HG02763 (cell line): Measurements from ENCODE around the gene MYL11.

Experiments
- ATAC-seq: cut with Tn5 transposase; IDR thresholded peaks from one replicate; pipeline ENCODE4 v1.9.1; 2021; ENCODE audit warnings: mild to moderate bottlenecking, moderate library complexity; ENCODE audit not compliant: unreplicated experiment

MYL11 gene

DNA sequence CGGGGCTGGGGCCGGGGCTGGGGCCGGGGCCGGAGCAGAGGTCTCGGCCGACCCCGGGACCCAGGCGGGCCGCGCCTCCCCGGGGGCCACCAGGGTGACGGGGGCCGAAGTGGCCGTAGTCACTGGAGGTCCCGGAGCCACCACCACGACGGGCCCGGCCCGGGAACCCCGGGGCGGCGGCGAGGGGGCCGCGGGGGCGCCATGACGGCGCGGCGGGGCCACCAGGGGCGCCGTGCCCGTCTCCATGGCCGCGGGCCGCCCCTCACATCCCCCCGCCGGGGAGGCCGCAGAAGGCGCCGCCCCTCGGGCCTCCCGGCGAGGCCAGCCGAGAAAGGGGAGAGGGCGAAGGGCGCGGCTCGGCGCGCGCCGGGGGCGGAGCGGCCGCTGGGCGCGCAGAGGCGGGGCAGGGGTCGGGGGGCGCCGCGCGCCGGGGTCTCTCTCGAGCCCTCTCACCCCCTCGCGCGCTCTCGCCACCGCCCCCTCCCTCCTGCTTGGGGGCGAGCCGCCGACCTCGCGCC lies 4.6 kb upstream of the MYL11 start:
- ATAC-seq = no peak

DNA sequence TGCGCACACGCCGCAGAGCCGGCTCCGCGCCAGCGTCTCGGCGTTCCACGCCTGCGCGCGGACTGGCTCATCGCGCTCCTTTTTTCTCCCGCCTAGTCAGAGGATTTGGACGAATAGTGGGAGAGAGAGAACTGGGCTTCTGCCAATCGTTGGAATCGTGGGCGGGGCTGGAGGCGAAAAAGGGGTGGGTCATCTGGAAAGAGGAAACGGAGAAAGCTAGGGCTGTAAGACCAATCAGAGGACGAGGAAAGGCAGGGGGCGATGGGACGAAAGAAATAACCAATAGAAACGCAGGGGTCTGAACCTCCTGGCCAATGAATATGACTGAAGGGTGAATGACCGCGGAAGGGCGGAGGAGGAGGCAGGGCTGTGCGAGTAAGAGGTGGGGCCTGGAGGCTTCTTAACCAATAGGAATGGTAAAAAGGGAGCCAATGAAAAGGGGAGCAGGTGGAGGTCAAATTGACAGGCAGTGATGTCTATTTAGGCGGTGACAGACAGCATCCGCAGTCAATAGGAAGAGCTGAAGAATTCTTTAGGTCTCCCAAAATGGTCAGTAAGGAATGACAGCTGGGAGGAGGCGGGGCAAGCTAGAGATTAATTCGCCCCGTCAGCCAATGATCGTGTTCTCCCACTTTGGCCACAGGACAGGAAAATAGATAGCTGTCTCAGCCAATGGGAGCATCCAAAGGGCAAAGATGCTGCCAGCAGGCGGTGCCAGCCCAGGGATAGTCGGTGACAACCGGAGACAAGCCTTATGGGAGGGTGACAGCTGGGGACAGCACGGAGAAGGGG lies 4.0 kb upstream of the MYL11 start, which contains the start of gene TBC1D10B:
Gene TBC1D10B (minus strand): TSS at position 39 of the 792 bp plus-strand sequence. CDS start 311 bp downstream, outside the sequence.
- ATAC-seq = peak; percentile 73

DNA sequence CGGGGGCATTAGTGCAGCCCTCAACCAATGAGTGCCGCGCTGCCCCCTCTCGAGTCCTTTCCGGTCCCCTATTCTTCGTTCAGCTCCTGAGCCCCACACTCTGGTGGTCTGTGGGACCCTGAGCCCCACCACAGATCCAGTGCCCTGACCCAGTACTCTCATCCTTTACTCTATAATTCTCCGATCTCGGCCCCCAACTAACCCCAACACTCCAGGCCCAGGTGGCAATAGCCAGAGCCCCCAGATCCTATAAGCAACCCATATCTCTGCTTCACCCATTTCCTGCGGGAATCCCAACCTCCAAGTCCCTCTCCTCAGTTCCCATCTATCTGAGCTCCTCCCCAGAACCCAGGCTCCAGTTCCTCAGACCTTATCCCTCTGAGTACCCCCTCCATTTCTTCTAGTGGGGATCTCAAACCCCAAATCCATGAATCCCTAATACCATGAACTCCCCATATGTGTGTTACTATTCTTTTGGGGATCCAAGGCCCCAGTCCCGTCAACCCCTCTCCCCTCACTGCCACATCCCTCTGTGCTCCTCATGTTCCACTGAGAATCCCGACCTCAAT lies 3.3 kb upstream of the MYL11 start:
- no peak for ATAC-seq

DNA sequence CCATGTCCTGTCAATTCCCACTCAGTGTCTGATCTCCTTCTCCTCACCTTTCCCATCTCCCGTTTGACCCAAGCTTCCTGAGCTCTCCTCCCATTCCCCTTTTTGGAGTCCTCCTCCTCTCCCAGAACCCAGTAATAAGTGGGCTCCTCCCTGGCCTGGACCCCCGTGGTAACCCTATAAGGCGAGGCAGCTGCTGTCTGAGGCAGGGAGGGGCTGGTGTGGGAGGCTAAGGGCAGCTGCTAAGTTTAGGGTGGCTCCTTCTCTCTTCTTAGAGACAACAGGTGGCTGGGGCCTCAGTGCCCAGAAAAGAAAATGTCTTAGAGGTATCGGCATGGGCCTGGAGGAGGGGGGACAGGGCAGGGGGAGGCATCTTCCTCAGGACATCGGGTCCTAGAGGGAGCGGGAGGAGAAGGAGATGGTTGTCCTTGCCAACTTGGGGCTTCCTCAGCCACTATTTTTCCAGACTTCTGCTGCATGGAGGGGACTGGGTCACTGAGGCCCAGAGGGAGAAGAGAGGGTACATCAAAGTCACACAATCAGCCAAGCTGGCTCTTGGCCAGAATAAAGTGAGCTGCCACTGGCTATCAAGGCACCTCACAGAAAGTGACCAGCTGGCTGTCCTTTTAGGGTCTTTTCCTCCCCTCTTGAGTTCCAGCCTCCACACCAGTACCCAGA lies 2.4 kb upstream of the MYL11 start:
- no peak for ATAC-seq

- ATAC-seq = no peak
These were observed 1.9 kb upstream of the MYL11 start for GRCh38 chr16:30372725-30373124.

DNA sequence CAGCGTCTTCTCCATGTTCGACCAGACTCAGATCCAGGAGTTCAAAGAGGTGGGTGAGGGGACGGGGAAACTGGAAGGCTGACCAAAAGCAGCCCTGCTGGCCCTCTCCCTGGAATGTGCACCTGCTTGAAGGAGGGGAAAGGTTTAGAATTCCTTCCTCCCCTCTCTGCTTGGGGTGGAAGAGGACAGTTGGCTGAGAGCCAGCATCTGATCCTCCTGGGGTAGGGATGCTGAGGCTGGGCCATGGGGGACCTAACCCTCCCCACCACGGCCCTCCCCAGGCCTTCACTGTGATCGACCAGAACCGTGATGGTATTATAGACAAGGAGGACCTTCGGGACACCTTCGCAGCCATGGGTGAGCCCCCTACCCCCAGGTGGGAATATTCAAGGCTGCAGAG lies 1.3 kb downstream of the MYL11 start:
- no peak for ATAC-seq

DNA sequence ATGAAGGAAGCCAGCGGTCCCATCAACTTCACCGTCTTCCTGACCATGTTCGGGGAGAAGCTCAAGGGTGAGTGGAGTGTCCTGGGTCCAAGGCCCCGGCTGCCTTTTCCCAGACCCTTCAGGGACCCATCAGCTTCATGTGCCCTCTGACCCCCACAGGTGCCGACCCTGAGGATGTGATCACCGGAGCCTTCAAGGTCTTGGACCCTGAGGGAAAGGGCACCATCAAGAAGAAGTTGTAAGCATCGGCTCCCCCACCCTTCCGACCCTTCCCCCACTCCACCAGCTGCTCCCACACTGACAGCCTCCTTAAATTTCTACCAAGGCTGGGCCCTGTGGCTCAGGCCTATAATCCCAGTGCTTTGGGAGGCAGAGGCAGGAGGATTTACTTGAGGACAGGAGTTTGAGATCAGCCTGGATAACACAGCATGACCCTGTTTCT lies 1.9 kb downstream of the MYL11 start:
- ATAC-seq = no peak

- no peak for ATAC-seq
These were observed 2.6 kb downstream of the MYL11 start for GRCh38 chr16:30377050-30377811.

DNA sequence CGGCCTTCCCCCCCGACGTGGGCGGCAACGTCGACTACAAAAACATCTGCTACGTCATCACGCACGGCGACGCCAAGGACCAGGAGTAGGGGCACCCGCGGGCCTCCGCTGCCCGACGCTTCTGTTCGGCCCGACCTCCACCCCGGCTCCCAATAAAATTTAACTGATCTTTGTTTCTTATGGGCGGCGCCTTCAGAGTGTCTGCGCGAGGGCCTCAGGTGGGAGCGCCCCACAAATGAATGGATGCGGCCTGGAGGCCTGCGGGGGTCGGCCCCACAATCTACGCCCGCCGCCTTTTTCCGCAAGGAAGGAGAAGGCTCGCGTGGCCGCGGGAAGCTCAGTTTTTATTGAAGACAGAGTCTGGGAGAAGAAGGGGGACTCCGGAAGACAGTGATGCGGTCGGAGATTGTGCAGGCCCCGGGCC lies 3.2 kb downstream of the MYL11 start:
- peak; percentile 39 for ATAC-seq

- ATAC-seq = peak; percentile 78
These were observed 3.9 kb downstream of the MYL11 start for GRCh38 chr16:30378236-30379157.

GRCh38 chr16:30379158-30379783 lies 4.7 kb downstream of the MYL11 start:
- ATAC-seq = no peak

DNA sequence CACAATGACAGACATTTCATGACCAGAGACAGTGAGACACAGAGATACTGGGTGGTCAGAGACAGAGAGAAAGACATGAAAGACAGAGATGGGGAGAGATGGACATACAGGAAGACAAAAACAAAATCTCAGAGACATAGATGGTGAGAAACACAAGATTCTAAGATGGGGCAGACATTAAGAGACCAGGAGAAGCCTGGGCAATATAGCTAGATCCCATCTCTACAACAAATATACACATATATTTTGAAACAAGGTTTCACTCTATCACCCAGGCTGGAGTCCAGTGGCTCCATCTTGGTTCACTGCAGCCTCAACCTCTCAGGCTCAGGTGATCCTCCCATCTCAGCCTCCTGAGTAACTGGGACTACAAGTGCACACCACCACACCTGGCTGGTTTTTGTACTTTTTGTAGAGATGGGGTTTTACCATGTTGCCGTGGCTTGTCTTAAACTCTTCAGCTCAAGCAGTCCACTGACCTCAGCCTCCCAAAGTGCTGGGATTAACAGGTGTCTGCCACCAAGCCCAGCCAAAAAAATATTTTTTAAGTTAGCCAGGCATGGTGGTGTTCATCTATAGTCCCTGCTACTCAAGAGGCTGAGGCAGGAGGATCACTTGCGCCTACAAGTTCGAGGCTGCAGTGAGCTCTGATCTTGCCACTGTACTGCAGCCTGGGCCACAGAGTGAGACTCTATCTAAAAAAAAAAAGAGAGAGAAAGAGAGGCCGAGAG lies 5.6 kb downstream of the MYL11 start:
- no peak for ATAC-seq

GRCh38 chr16:30380803-30381208 lies 6.2 kb downstream of the MYL11 start:
- no peak for ATAC-seq

GRCh38 chr16:30381291-30382041 lies 6.9 kb downstream of the MYL11 start:
- ATAC-seq = no peak

GRCh38 chr16:30382111-30382881 lies 7.7 kb downstream of the MYL11 start, which contains the start of gene SEPTIN1:
SEPTIN1 (minus strand) TSS chr16:30382561; CDS start chr16:30382542, 19 bp downstream.
- ATAC-seq = no peak

GRCh38 chr16:30383521-30383920 lies 8.9 kb downstream of the MYL11 start:
- ATAC-seq = no peak

- ATAC-seq = no peak
These were observed 20.1 kb downstream of the MYL11 start for GRCh38 chr16:30394592-30395154.
